SK-N-DZ (cell line): Measurements from ENCODE around the gene TRIM28. TPM values are rescaled to one million over a fixed set of nuclear protein-coding genes. Genes with fewer than 3 reads are reported as not detected.
"Not testable (repeated sequence)": the region's sequence is repeated elsewhere in the genome, so short reads cannot be mapped to it uniquely, and the experiment has no call there.

Source experiments
- DNase-seq: peaks from one replicate; pipeline ENCODE4 v3.0.0-alpha.2; 2015; ENCODE audit warnings: low spot score
- polyA plus RNA-seq, 2 experiments: library from polyadenylated mRNA; depleted of rRNA; stranded (reverse); fragments of >200 nt; gene quantifications; 2 replicates each; pipeline ENCODE4 v1.2.3, GENCODE V29; 2014

The TRIM28 gene
- 375 and 400 TPM in 2 replicates for polyA plus RNA-seq (2014; cell fraction: cytosol; rRNA removed)
- 509 and 535 TPM in 2 replicates for polyA plus RNA-seq (2014; cell fraction: nucleus; rRNA removed)

DNA sequence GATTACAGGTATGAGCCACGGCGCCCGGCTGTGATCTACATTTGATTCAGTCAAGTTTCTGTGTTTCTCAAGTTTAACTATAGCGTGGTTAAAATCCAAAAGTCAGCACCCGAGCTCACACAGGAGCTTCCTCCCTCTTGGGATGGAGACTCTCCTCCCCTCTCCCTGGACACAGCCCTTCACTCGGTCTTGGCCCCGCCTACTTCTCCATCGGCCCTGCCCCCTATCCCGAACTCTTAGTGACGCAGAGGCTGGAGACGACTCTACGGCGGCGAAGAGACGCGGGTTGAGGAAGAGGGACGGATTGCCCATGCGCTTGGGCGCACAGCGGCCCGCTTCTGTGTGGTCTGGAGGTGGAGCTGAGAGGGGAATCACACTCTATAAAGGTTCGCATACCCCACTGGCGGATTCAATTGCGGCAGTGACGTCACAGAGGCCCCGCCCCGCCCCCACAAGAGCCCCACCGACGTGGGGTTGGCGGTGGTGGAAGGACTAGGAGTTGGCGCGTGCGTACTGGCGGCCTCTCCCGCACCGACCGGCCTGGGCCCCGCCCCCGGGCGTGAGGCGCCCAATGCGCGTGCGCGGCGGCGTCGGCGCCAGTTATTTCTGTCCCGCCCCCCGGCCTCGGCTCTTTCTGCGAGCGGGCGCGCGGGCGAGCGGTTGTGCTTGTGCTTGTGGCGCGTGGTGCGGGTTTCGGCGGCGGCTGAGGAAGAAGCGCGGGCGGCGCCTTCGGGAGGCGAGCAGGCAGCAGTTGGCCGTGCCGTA lies at the start of gene TRIM28:
Gene TRIM28, plus strand, starts transcription at position 239 of the 765 bp plus-strand sequence. CDS start 694 bp downstream, outside the sequence.
- DNase-seq, result peak; percentile 96

DNA sequence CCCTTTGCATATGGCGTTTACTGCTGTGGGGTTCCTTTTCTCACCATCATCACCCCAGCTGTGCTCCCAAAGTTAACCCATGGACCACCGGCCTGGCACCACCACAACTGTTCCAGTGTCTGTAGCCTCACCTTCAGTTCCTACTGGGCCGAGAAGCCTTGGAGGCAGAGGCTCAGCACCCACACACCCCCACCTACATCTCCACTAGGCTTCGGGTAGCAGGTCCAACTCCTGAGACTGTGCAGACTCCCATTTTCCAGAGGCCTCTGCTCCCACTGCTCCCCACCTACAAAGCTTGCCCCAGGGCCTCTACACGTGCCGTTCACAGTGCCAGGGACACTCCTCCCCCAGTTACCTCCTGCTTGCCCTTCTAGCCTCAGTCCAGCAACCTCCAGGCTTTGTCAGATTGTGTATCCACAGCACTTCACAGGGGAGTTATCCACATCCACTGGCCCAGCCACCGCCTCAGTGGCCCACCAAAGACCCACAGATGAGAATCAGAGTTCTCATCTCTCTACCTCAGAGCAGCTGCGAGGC lies 46.2 kb upstream of the TRIM28 start:
- DNase-seq, result no peak

DNA sequence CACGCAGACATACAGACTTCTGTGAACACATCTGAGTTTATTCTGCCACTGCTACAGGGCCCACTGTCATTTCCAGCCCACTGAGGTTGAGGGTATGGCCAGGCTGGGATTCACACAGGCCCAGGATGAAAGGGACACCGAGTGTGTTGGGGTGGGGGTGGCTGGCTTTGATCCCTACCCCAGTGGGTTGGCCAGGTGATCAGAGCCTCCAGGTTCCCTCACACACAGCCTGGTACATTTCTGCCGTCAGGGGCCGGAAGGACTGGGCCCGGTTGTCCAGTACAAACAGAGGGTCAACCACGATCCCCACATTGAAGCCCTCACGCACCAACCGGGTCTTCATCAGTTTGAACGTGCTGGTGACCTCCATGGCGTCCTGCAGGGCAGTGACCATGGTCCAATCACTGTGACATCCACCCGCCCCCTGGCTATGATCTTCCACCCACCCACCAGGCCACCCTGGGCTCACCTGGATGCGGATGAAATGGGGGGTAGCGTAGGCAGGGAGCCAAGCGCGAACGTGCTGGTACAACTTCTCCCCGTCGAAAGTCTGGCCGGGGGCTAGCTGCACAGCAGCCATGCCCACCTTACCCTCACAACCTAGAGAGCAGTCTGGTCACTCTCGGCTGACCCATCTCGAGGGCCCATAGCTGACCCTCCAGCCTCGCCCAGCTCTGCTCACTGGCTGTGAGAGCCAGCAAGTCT lies 45.4 kb upstream of the TRIM28 start:
- no peak for DNase-seq

DNA sequence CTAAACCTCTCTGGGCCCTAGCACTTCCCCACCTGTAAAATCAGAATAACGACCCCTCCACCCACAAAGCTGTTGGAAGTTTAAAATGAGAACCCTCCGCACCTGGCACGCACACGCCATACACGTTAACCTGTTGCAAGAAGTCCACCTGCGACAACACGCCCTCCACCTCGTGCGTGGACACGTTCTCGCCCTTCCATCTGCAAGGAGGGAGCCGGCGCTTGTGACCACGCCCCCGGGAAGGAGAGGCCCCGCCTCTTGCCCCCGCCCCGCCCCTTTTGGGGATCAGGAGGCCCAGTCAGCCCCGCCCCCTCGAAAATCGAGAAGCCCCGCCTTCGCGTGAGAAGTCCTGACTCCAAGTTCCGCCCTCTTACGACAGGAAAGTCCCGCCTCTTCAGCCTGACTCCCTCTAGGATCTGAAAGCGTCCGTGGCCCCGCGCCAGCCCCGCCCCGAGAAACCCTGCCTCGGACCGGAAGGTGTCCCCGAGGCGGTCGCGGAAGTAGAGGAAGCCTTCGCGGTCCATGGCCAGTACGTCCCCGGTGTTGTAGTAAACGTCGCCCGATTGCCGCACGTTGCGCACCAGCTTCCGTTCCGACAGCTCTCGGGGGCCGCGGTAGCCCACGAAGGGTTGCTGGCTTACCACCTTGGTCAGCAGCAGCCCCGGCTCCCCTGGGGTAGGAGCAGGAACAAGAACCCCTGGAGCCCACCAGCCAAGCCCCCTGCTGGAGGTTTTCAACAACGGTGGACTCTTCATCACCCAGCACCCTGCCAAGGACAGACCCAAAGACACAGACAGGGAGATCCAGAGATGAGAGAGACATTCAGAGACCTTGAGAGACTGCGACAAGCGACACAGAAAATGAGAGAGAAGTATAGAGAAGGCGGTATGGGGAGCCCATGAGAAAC lies 44.6 kb upstream of the TRIM28 start:
- peak; percentile 96 for DNase-seq

DNA sequence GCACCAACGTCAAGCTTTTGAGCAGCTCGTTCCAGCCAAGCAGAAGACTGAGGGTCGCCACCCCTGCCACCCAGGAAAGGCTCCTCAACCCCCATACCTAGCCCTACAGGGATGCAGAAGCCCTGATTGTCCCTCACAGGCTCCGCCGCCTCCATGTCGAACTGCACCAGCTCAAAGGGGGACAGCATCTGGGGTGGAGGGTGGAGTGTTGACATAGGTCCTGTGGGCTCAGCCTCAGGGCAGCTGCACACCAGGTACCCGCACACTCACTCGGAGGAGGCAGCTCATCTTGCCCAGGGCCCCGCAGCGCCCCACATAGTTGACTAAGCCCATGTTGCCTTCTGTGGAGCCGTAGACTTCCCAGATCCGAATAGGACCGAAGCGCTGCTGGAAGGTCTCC lies 43.6 kb upstream of the TRIM28 start:
- DNase-seq, result no peak

DNA sequence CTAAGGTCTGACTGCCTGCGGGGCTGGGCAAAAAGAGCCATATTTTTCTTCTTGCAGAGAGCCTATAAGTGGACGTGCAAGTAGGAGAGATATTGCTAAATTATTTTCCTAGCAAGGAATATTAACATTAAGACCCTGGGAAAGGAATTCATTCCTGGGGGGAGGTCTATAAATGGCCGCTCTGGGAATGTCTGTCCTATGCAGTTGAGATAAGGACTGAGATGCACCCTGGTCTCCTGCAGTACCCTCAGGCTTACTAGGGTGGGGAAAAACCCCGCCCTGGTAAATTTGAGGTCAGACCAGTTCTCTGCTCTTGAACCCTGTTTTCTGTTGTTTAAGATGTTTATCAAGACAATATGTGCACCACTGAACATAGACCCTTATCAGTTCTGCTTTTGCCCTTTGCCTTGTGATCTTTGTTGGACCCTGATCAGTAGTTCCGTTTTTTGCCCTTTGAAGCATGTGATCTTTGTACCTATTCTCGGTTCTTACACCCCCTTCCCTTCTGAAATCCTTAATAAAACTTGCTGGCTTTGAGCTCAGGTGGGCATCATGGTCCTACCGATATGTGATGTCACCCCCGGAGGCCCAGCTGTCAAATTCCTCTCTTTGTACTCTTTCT lies 36.2 kb upstream of the TRIM28 start:
- not testable (repeated sequence) for DNase-seq

DNA sequence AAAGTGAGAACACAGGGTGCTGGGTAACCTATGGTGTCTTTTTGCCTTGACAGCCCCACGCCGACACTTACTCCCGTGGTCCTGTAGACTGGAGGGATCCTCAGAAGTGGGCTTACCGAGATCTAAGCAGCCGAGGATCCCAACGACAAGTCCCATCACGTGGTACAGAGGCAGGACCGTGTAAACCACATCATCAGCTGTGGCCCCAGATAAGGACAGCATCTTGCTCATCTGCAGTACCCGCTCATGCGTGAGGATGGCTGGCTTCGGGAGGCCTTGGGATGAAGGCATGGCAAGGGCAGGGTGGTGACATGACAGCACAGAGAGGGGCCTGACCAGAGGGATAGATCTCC lies 34.2 kb upstream of the TRIM28 start:
- DNase-seq, result no peak

DNA sequence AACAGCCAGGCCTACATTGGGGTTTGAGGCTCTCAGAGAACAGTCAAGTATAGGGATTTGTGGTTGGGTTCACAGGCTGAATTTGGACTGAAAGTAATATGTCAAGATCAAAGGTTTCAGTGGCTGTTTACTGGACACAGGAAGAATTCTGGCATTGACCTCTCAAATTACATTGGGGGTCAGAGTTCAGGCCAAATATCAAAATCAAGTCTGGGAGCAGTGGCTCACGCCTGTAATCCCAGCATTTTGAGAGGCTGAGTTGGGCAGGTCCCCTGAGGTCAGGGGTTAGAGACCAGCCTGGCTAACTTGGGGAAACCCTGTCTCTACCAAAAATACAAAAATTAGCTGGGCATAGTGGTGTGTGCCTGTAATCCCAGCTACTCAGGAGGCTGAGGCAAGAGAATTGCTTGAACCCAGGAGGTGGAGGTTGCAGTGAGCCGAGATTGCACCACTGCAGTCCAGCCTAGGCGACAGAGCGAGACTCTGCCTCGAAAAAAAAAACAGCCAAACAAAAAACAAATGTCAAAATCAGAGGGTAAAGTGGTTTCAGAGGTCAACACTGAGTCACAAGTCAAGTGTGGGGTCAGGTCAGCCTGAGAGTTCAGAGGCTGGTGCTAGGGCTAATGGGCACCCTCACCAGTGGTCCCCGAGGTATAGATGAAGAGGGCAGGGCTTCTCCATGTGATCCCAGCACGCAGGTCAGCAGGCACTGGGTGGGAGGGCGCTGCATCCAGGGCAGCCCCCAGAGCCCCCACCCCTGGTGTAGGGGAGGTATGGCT lies 33.6 kb upstream of the TRIM28 start:
- DNase-seq, result no peak

DNA sequence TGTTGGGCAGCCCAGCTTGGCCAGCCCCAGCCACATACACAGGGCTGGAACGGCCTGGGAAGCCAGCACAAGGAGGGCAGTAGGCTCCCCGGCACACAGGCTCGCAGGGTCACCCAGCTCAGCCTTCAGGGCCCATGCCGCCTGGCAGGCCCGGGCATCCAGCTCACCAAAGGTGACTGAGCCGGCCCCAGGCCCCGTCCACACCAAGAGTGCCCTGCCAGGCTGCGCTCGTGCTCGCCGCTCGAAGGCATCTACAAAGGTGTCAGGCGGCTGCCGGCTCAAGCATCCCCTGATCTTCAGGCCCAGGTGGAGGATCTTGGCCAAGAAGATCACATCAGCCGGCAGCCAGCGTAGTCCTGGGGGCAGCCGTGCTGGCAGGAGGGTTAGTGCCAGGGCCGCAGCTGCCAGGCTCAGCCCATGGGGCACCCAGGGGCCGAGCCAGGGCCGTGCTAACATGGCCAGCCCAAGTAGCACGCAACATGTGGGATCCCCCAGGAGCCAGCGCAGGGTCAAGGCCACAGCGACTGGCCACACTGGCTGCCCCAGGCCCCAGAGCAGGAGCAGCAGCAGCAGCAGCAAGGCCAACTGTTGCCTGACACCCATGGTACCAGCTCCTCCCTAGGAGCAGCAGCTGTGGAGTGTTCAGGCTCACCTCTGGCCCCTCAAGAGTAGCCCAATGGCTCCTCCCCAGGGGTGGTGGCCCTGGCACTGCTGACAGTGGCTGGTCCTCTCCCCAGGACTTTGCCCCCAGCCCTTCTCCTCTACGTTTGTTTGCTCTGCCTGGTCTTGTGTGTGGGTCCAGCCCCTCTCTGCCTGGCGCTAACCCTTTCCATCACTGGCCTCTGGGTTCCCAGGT lies 32.3 kb upstream of the TRIM28 start, which contains the start of gene SLC27A5:
Gene SLC27A5, minus strand, starts transcription at position 640 of the 856 bp plus-strand sequence. Its CDS starts 37 bp downstream, at position 603.
- no peak for DNase-seq

DNA sequence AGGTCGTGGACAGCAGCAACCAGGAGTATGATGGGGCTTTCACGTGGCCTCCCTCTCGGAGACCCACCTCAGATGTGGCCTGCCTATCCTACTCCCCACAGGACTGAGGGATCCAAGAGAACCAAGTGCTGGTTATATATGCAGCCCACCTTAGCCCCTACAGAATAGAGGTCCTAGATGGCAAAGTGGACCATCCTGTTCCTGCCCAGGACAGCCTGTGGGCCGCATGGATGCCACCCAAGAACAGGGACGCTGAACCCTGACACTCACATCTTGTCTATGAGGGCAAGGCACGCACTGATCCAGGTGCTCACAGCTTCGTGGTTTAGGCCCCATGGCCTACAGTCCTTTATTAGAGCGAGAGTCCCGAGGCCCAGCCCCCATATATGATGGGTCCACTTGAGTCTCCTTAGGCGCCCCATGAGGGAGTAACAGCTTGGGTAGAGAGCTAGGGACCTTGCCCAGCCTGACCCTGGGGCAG lies 30.6 kb upstream of the TRIM28 start:
- DNase-seq, result no peak

DNA sequence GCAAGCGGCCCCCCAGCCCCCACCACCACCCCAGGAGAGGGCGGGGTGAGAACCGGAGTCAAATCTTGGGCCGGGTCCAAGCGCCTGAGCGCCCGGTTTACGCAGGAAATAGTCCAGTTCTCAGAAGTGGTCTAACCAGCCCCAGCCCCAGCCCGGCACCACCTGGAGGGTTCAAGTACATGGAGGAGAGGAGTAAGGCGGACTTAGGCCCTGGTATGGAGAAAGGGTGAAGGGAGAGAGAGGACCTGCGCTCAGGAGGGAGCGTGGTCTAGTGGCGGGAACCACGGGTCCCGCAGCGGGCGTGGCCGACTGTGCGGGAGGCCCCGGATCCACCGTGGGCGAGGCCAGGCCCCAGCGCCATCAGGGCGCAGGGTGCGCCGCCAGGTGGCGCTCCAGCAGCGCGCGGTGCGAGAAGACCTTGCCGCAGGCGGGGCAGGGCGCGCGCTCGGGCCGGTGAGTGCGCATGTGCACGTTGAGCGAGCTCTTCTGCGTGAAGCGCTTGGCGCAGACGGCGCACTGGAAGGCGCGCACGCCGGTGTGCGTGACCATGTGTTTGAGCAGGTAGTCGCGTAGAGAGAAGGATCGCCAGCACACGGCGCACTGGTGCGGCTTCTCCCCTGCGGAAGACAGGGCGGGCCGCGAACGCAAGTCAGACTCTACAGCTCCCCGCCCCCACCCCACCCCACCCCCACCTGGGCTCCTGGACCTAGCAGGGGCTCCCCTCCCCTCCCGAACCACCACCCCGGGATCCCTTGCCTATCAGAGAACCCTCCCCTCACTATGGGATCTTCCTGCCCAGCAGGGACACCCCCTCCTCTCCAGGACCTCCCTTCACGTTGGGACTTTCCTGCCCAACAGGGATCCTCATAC lies 29.9 kb upstream of the TRIM28 start:
- no peak for DNase-seq

DNA sequence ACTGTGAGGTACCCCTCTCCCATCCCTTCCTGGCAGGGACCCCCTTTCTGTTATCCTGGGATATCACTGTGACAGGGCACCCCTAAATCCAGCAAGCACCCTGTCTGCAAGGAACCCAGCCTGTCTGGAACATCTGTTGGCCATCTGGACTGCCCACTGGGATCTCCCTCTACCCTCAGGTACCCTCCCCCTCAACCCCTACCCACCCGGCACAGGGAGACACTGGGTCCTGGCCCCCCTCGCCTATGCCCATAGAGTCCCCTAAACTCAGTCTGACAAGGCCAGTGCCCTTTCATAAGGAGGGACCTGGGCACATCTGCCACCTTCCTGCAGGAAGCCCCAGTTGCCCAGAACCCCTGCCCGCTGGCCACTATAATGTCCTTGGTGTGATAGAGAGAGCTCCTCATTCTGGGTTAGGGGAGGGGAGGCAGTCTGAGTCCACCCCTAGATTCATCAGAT lies 29.3 kb upstream of the TRIM28 start:
- DNase-seq, result no peak

DNA sequence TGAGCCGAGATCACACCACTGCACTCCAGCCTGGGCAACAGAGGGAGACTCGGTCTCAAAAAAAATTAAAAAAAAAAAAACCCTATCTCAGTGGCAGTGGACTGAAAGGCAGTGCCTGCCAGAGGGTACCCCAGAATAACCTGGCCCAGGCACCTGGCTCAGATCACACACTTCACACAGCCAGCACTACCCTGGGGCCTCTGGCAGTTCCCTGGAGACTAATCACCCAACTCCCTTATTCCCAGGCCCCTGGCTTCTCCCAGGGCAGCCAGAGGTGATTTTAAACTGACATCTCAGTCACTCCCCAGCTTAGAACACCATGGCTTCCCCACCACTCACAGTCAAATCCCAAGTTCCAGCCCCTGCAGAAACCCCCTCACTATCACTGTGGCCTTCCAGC lies 28.6 kb upstream of the TRIM28 start:
- DNase-seq, result no peak

DNA sequence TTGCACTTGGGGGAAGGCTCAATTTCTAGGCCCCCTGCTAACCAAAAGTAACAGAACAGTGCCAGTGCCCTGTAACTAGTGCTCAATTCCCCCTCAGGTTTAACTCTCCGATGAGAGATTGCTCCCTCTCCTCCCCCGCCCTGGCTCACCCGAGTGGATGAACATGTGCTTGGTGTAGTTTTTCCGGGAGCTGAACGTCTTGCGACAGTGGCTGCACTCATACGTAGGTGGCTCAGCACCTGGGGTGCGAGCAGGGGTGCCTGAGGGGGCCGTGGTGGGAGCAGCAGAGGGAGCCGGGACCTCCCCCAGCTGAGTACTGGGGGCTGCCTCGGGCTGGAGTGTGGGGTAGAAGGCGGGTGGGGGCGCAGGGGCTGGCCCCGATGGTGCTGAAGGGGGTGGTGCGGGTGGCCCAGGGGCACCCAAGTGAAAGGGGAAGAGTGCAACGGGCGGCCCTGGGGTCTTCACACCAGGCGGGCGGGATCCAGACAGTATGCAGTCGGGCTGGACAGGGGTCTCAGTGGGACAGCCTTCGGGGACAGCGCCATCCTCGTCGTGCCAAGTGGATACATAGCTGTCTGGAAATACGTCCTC lies 27.5 kb upstream of the TRIM28 start:
- DNase-seq, result no peak

DNA sequence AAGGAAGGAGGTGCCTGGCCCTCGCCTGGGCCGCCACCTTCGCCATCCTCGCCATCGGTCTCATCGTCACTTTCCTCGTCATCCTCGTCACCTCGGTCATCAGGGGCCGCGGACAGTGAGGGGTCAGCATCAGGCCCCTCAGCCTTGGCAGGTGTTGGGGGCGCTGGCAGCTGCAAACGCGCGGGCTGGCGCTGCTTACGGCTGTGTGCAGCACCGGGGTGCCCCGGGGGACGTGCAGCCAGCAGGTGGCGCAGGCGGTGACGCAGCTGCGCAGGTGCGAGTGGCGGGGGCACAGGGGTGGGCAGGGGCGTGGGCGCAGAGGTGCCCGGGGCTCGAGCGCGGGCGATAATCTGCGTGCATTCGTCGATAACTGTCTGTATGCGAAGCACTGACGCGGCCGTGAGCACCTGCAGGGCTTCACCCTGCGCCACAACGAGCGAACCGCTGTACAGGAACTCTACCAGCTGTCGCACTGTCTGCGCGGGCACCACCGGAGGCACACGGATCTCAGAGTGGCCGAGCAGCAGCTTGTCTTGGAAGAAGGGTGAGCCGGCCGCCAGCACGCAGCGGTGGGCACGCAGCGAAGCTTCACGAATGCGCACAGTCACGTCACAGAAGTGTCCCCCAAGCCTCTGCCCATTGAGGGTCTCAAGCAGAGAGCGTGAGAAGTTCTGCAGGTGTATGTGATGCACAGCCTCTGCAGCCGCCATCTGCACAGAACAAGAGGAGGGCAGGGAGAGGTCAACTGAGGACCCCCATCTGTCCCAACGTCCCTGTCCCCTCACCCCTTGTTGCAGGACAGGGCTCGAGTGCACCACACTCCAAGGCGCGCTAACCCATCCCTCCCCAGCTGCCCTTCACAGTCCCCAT lies 26.7 kb upstream of the TRIM28 start:
- no peak for DNase-seq

DNA sequence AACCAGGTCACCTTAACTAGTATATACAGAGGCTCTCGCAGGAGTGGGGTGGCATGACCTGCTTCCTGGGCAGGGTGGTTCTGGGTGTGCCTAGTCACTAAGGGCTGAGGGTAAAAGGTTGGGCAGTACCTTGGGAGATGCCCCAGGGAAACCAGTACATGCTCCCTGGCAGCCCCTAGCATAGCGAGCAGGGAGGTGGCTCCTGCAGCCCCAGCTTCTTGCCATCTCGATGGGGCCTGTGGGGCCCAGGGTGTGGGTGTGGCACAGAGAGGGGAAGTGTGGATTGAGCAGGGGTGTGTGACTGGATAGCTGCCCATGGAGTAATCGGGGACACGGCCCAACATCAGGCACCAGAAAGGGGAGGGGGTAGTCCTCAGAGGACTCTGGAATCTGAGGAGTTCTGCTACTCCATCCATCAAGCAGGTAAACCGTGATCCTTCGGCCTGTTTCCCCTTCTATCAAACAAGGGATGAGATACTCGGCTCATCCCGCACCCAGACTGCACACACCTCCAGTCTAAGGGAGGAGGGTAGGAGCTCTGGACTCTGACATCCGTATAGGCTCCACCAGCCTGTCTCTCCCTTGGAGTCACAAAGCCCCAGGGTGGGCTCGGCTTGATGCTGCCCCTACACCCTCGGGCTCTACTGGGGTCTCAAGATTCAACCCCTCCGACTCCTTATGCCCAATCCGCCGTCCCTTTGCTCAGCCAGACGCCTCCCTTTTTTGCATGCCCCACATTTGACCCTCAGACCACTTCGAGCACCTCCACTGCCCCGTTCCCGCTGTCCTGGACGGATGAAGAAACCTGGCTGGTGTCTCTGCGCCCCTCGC lies 25.4 kb upstream of the TRIM28 start:
- no peak for DNase-seq
